Measurements from ENCODE around the gene PDGFD. TPM values are rescaled to one million over a fixed set of nuclear protein-coding genes. Genes with fewer than 3 reads are reported as not detected.

Gene PDGFD
- total RNA-seq, 1 donor from 2014 or later = 0.53 TPM

DNA sequence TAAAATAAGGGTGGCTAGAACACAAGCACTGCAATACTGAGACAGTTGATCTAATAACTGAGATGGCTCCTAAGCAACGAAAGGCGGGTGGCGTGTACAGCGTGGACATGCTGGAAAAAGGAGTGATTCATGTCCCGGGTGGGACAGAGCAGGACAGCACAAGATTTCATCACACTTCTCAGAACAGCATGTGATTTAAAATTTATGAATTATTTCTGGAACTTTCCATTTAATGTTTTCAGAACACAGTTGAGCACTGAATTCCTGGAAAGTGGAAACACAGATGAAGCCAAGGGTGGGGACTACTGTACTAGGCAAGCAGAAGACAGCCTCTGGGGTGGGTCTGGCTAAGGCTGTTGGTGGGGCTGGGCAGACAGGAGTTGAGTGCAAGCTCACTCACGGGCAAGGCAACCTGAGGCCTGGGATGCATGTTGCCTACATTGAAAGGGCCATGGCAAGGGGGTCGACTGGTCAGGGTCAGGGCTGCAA, 293.1 kb downstream of the PDGFD start:
- Histone ChIP-seq H3K36me3 (ENCODE audit: control insufficient read depth, insufficient read depth, low read length) (no peaks in the 10 kb centered on the region), H3K27me3 (ENCODE audit: control insufficient read depth, insufficient read depth, low read length) (no peaks in the 10 kb centered on the region), H3K4me3 (ENCODE audit: low read depth, low read length) (no peak overlapping the region)
- no peak for TF ChIP-seq CTCF (IDR thresholded peaks at IDR 0.05; ENCODE audit: insufficient read depth, low read length, severe bottlenecking)
- FAIRE-seq (no peak), DNase-seq (ENCODE audit: low read depth) (no peak)

DNA sequence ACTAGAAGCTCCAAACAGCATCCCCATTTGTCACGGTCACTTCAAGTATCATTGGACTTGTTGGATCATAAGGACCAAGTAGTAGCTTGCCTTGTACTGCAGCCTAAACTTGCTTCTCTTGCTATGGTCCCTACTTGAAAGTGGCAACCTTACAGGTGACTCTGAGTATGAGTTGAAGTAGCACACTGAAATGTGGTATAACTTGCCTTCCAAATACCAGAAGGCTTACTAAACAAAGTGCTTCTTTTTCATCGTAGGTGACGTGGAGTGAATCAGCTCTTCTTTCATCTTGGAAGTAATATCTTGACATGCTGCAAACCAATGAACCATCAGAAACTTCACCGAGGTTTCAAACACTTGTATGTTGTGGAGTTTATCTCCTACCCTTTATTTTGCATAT, 296.5 kb downstream of the PDGFD start:
- no peak for TF ChIP-seq CTCF (IDR thresholded peaks at IDR 0.05; ENCODE audit: insufficient read depth, low read length, severe bottlenecking)
- no peak for FAIRE-seq
- Histone ChIP-seq H3K4me3 (ENCODE audit: low read depth, low read length) (no peak overlapping the region), H3K27me3 (ENCODE audit: control insufficient read depth, insufficient read depth, low read length) (no peaks in the 10 kb centered on the region), H3K36me3 (ENCODE audit: control insufficient read depth, insufficient read depth, low read length) (no peaks in the 10 kb centered on the region)
- peak; percentile 33 for DNase-seq (ENCODE audit: low read depth)

- TF ChIP-seq CTCF (IDR thresholded peaks at IDR 0.05; ENCODE audit: insufficient read depth, low read length, severe bottlenecking) = no peak
- H3K27me3 ChIP-seq (ENCODE audit: control insufficient read depth, insufficient read depth, low read length) = no peaks in the 10 kb centered on the region
- H3K4me3 ChIP-seq (ENCODE audit: low read depth, low read length) = no peak overlapping the region
- FAIRE-seq (no peak), DNase-seq (ENCODE audit: low read depth) (peak; percentile 57)
- H3K36me3 ChIP-seq (ENCODE audit: control insufficient read depth, insufficient read depth, low read length) = no peaks in the 10 kb centered on the region
Observed at GRCh38 chr11:103863497-103863896, 300.4 kb downstream of the PDGFD start.

- DNase-seq (ENCODE audit: low read depth) = no peak
- FAIRE-seq = no peak
- H3K36me3 ChIP-seq (ENCODE audit: control insufficient read depth, insufficient read depth, low read length) = no peaks in the 10 kb centered on the region
Observed at GRCh38 chr11:103862802-103863174, 301.2 kb downstream of the PDGFD start.

DNA sequence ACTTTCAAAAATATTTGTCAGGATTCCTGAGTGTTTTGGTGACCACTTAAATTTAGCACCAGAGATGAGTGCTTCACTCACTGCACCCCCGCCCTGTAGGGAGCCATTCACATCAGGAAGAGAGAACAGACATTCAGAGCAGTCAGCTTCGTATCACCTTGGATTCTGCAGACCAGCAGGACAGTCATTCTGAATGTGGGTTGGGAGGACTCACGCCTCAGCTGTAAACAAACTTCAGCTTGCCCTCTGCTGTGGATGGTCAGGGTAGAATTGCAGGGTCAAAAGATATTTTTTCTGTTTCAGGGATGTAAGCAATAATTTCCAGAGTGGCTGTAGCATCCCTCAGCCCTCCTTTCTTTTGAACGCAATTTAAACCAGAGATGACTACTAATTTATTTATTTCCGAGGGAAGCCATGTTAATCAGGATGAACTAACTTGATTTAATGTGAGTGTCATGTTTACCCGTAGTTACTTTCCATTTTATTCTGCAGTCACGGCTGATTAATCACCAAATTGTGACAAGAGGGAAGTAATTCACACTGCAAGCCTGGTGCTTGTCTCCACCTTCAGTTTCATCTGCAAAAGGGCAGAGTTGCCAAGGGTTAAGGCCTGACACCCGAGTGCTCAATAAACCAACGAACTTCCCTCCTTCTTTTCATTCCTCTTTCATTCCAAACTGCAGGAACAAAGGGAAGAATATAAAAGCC, 301.7 kb downstream of the PDGFD start:
- FAIRE-seq (no peak), DNase-seq (ENCODE audit: low read depth) (no peak)
- no peaks in the 10 kb centered on the region for H3K27me3 ChIP-seq (ENCODE audit: control insufficient read depth, insufficient read depth, low read length)

More at GRCh38 chr11:103862802-103863174, 301.2 kb downstream of the PDGFD start:
- no peak for TF ChIP-seq CTCF (IDR thresholded peaks at IDR 0.05; ENCODE audit: insufficient read depth, low read length, severe bottlenecking)
- Histone ChIP-seq H3K4me3 (ENCODE audit: low read depth, low read length) (no peak overlapping the region), H3K27me3 (ENCODE audit: control insufficient read depth, insufficient read depth, low read length) (no peaks in the 10 kb centered on the region)

More for the DNA sequence above, 301.7 kb downstream of the PDGFD start:
- TF ChIP-seq CTCF (IDR thresholded peaks at IDR 0.05; ENCODE audit: insufficient read depth, low read length, severe bottlenecking) = no peak
- no peaks in the 10 kb centered on the region for H3K36me3 ChIP-seq (ENCODE audit: control insufficient read depth, insufficient read depth, low read length)
- no peak overlapping the region for H3K4me3 ChIP-seq (ENCODE audit: low read depth, low read length)

Other genes with a start within 250 kb of the PDGFD start
- gene DDI1, start 127.5 kb downstream of the PDGFD start, total RNA-seq = not detected in 2 replicates